Liver (tissue), 9 donors: ENCODE data around the gene TRIM26. TPM values are rescaled to one million over a fixed set of nuclear protein-coding genes. Genes with fewer than 3 reads are reported as not detected.
A peak's percentile ranks its signal among the peaks of the same experiment; 100 is the strongest.

Experiments used
- DNase-seq: peaks from one replicate; pipeline ENCODE4 v3.0.0-alpha.2; 2017; ENCODE audit warnings: low spot score
- H3K27ac ChIP-seq, 2 donors: one replicate each; pipeline ENCODE4 v1.7.0; 2013; ENCODE audit warnings: inconsistent platforms in 2 of 2, low read length in 2 of 2, control low read depth in 1 of 2, low read depth in 1 of 2, mild to moderate bottlenecking in 1 of 2
- H3K27me3 ChIP-seq, 4 donors: one replicate each; pipeline versions ENCODE4 v1.6.1 to v1.7.0; 2013; ENCODE audit warnings: low read length in 3 of 4, inconsistent platforms in 1 of 4, mild to moderate bottlenecking in 1 of 4, moderate library complexity in 1 of 4; ENCODE audit not compliant: control insufficient read depth in 4 of 4, insufficient read depth in 4 of 4
- H3K36me3 ChIP-seq, 4 donors: one replicate each; pipeline versions ENCODE4 v1.6.1 to v1.7.0; 2013; ENCODE audit warnings: low read length in 3 of 4, mild to moderate bottlenecking in 3 of 4, low read depth in 1 of 4, moderate library complexity in 1 of 4; ENCODE audit not compliant: control insufficient read depth in 4 of 4, insufficient read depth in 3 of 4
- H3K4me1 ChIP-seq, 4 donors: one replicate each; pipeline versions ENCODE4 v1.6.1 to v1.7.0; 2013; ENCODE audit warnings: low read length in 3 of 4, mild to moderate bottlenecking in 3 of 4, moderate library complexity in 1 of 4; ENCODE audit not compliant: control insufficient read depth in 4 of 4, insufficient read depth in 4 of 4
- H3K4me3 ChIP-seq, 3 donors: one replicate each; pipeline versions ENCODE4 v1.6.1 to v1.7.0; 2013; ENCODE audit warnings: low read length in 3 of 3, control low read depth in 1 of 3, low read depth in 1 of 3, mild to moderate bottlenecking in 1 of 3
- H3K9ac ChIP-seq, 2 donors: one replicate each; pipeline ENCODE4 v1.7.0; 2013; ENCODE audit warnings: low read length in 2 of 2, mild to moderate bottlenecking in 2 of 2, moderate library complexity in 2 of 2, control low read depth in 1 of 2, low read depth in 1 of 2
- H3K9me3 ChIP-seq, 4 donors: one replicate each; pipeline versions ENCODE4 v1.6.1 to v1.7.0; 2013; ENCODE audit warnings: low read length in 3 of 4; ENCODE audit not compliant: control insufficient read depth in 4 of 4
- ATF3 ChIP-seq: IDR thresholded peaks from 2 replicates; pipeline ENCODE4 v1.6.1; 2016; ENCODE audit warnings: antibody characterized with exemption
- CTCF ChIP-seq: fragments of 150-350 bp; IDR thresholded peaks from 2 replicates; pipeline ENCODE4 v1.5.1; 2017; ENCODE audit warnings: improper control_type of control experiment, low read depth, low read length; ENCODE audit not compliant: missing input control
- EGR1 ChIP-seq, 2 donors: IDR thresholded peaks; 2 replicates each; pipeline ENCODE4 v1.6.1; 2016 to 2018; ENCODE audit warnings: antibody characterized with exemption in 2 of 2, low read depth in 2 of 2
- FOXA1 ChIP-seq: IDR thresholded peaks from 2 replicates; pipeline ENCODE4 v1.6.1; 2016; ENCODE audit warnings: antibody characterized with exemption
- FOXA2 ChIP-seq: IDR thresholded peaks from 2 replicates; pipeline ENCODE4 v1.6.1; 2016; ENCODE audit warnings: antibody characterized with exemption
- GABPA ChIP-seq, 2 donors: IDR thresholded peaks in 1 of 2; conservative IDR thresholded peaks in 1 of 2; 2 replicates each; pipeline ENCODE4 v1.6.1; 2016; ENCODE audit warnings: antibody characterized with exemption in 2 of 2, mild to moderate bottlenecking in 1 of 2, moderate library complexity in 1 of 2
- HNF4A ChIP-seq, 2 donors: conservative IDR thresholded peaks; 2 replicates each; pipeline ENCODE4 v1.6.1; 2016; ENCODE audit warnings: antibody characterized with exemption in 2 of 2, mild to moderate bottlenecking in 2 of 2
- HNF4G ChIP-seq: IDR thresholded peaks from 2 replicates; pipeline ENCODE4 v1.6.1; 2016; ENCODE audit warnings: antibody characterized with exemption
- MAX ChIP-seq: IDR thresholded peaks from 2 replicates; pipeline ENCODE4 v1.6.1; 2016; ENCODE audit warnings: antibody characterized with exemption
- NR2F2 ChIP-seq: IDR thresholded peaks from 2 replicates; pipeline ENCODE4 v1.6.1; 2016; ENCODE audit warnings: antibody characterized with exemption
- RAD21 ChIP-seq, 2 donors: IDR thresholded peaks; 2 replicates each; pipeline ENCODE4 v1.6.1; 2016; ENCODE audit warnings: antibody characterized with exemption in 2 of 2, mild to moderate bottlenecking in 2 of 2
- REST ChIP-seq: IDR thresholded peaks from 2 replicates; pipeline ENCODE4 v1.6.1; 2016; ENCODE audit warnings: antibody characterized with exemption, mild to moderate bottlenecking
- RXRA ChIP-seq, 2 donors: IDR thresholded peaks; 2 replicates each; pipeline ENCODE4 v1.6.1; 2017 to 2018; ENCODE audit warnings: antibody characterized with exemption in 2 of 2, mild to moderate bottlenecking in 1 of 2
- SP1 ChIP-seq: IDR thresholded peaks from 2 replicates; pipeline ENCODE4 v1.6.1; 2018; ENCODE audit warnings: antibody characterized with exemption, mild to moderate bottlenecking
- TAF1 ChIP-seq: conservative IDR thresholded peaks from 2 replicates; pipeline ENCODE4 v1.6.1; 2016; ENCODE audit warnings: antibody characterized with exemption, mild to moderate bottlenecking
- YY1 ChIP-seq: IDR thresholded peaks from 2 replicates; pipeline ENCODE4 v1.6.1; 2016; ENCODE audit warnings: antibody characterized with exemption, mild to moderate bottlenecking
- ZBTB33 ChIP-seq: IDR thresholded peaks from 2 replicates; pipeline ENCODE4 v1.6.1; 2016; ENCODE audit warnings: antibody characterized with exemption
- WGBS: extraction: QIAGEN DNeasy Blood & Tissue Kit; methylation state at CpG from one replicate; pipeline ENCODE4 v1.1.7; 2013; 5-methylcytosine and 5-hydroxymethylcytosine counted together
- polyA plus RNA-seq, 2 donors: library from polyadenylated mRNA; stranded (reverse) in 1 of 2; unstranded in 1 of 2; fragments of 200-250 nt in 1 of 2; fragments of >200 nt in 1 of 2; fragmentation: Nextera tagmentation in 1 of 2; extraction: Ambion mirVana in 1 of 2; gene quantifications; one replicate each; pipeline versions ENCODE4 v1.2.1 to v1.2.3, GENCODE V29; 2013 to 2015
- total RNA-seq, 2 donors: library from RNA; depleted of rRNA; stranded (reverse); fragments of >200 nt; gene quantifications; one replicate each; pipeline ENCODE4 v1.2.3, GENCODE V29; 2014
- donor health status: healthy.
- donor health status: healthy.
- donor health status: healthy.
- donor health status: healthy.
- donor health status: healthy.

Gene TRIM26
- total and polyA plus RNA-seq, 4 donors: 14.9 to 50.1 (median 23.9) TPM

GRCh38 chr6:30175765-30176164 is 37.4 kb downstream of the TRIM26 start:
- H3K36me3 ChIP-seq: peaks cover 0 to 4% (median 0%) of the 10 kb centered on the region in 4 donors
- H3K9ac ChIP-seq: no peak overlapping the region
- H3K27me3 ChIP-seq: no peaks in the 10 kb centered on the region
- no peak for DNase-seq
- H3K4me1 ChIP-seq: no peaks in the 10 kb centered on the region
- no peak overlapping the region for H3K27ac ChIP-seq
- TF ChIP-seq YY1 (no peak), SP1 (no peak), HNF4G (no peak), NR2F2 (no peak), REST (no peak), ZBTB33 (no peak), RAD21 (IDR thresholded peaks at IDR 0.05) (no peak)
- H3K4me3 ChIP-seq: no peak overlapping the region
- WGBS: 90% methylated on average over 2 of the region's 2 CpGs
- no peaks in the 10 kb centered on the region for H3K9me3 ChIP-seq

GRCh38 chr6:30172681-30173080 is 40.5 kb downstream of the TRIM26 start:
- Histone ChIP-seq H3K27me3 (no peaks in the 10 kb centered on the region), H3K9ac (no peak overlapping the region), H3K27ac (no peak overlapping the region), H3K4me3 (no peak overlapping the region), H3K36me3 (peaks cover 0 to 13% (median 6%) of the 10 kb centered on the region in 4 donors), H3K9me3 (no peaks in the 10 kb centered on the region), H3K4me1 (no peaks in the 10 kb centered on the region)
- no peak for DNase-seq
- 87% methylated on average over 4 of the region's 4 CpGs for WGBS
- TF ChIP-seq RAD21 (IDR thresholded peaks at IDR 0.05) (no peak), SP1 (no peak)

GRCh38 chr6:30171677-30172471 is 41.3 kb downstream of the TRIM26 start:
- TF ChIP-seq HNF4A (conservative IDR thresholded peaks at IDR 0.05) (no peak), NR2F2 (no peak), ATF3 (no peak), CTCF (no peak), SP1 (no peak), RXRA (IDR thresholded peaks at IDR 0.05) (no peak), YY1 (no peak), EGR1 (IDR thresholded peaks at IDR 0.05; ENCODE audit: low read depth in 2 of 2) (no peak), GABPA (IDR thresholded peaks at IDR 0.05 in 1 of 2, conservative IDR thresholded peaks at IDR 0.05 in 1 of 2) (no peak), TAF1 (no peak), FOXA2 (no peak), ZBTB33 (no peak), RAD21 (IDR thresholded peaks at IDR 0.05) (no peak), HNF4G (no peak), MAX (no peak), FOXA1 (no peak)
- Histone ChIP-seq H3K4me3 (no peak overlapping the region), H3K27me3 (no peaks in the 10 kb centered on the region), H3K9ac (no peak overlapping the region), H3K4me1 (no peaks in the 10 kb centered on the region), H3K36me3 (peaks cover 0 to 18% (median 12%) of the 10 kb centered on the region in 4 donors), H3K9me3 (no peaks in the 10 kb centered on the region), H3K27ac (no peak overlapping the region)
- 50% methylated on average over 62 of the region's 62 CpGs for WGBS
- DNase-seq: peak; percentile 38
